CD4-positive, alpha-beta T cell treated with Interleukin-6 at 100 ng/mL for 8 hours (primary cell): ENCODE data around the gene GPR142.

ENCODE experiments used
- DNase-seq: peaks from one replicate; pipeline ENCODE4 v3.0.0-alpha.2; 2020; ENCODE audit warnings: mixed read lengths, low spot score

Gene GPR142

GRCh38 chr17:74367206-74367605 lies at the start of gene GPR142:
TSS of gene GPR142 (plus strand) at chr17:74367506. CDS start at chr17:74369541, 2,035 bp downstream.
- no peak for DNase-seq

DNA sequence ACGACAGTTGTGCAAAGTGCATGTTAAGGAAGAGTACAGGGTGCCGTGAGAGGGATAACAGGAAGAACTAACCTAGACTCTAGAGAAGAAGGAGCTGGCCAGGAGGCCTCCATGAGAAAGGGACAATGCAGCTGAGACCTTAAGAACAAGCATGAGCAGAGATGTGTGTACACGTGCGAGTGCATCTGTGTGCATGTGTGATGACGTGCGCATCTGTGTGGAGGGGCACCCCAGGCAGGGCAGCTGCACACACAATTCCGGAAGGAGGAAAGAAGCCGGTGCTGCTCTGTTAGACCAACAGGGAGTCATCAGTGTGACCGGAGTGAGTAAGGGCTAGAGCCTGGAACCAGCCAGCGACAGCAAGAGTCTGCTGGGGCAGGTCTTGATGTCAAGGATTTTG lies 48.9 kb upstream of the GPR142 start:
- DNase-seq, result no peak

GRCh38 chr17:74324521-74324920 lies 42.8 kb upstream of the GPR142 start:
- DNase-seq, result no peak

- no peak for DNase-seq
These were observed 41.9 kb upstream of the GPR142 start for GRCh38 chr17:74325376-74325742.

- DNase-seq, result peak; percentile 49
These were observed 41.4 kb upstream of the GPR142 start, which contains the start of gene KIF19 for GRCh38 chr17:74325743-74326379. TSS of gene KIF19 (plus strand) at chr17:74326226. CDS start at chr17:74326350, 124 bp downstream.

GRCh38 chr17:74326506-74326905 lies 40.8 kb upstream of the GPR142 start:
- no peak for DNase-seq

- no peak for DNase-seq
These were observed 38.8 kb upstream of the GPR142 start for GRCh38 chr17:74328487-74328886.

- DNase-seq, result no peak
These were observed 37.9 kb upstream of the GPR142 start for GRCh38 chr17:74329378-74329777.

- DNase-seq, result no peak
These were observed 36.9 kb upstream of the GPR142 start for GRCh38 chr17:74330446-74330845.

GRCh38 chr17:74332017-74332650 lies 35.2 kb upstream of the GPR142 start:
- DNase-seq, result no peak

GRCh38 chr17:74332763-74333283 lies 34.5 kb upstream of the GPR142 start:
- no peak for DNase-seq

GRCh38 chr17:74334393-74335039 lies 32.8 kb upstream of the GPR142 start:
- DNase-seq, result no peak

GRCh38 chr17:74335529-74336062 lies 31.7 kb upstream of the GPR142 start:
- DNase-seq, result no peak

- DNase-seq, result no peak
These were observed 31.0 kb upstream of the GPR142 start for GRCh38 chr17:74336307-74336706.

DNA sequence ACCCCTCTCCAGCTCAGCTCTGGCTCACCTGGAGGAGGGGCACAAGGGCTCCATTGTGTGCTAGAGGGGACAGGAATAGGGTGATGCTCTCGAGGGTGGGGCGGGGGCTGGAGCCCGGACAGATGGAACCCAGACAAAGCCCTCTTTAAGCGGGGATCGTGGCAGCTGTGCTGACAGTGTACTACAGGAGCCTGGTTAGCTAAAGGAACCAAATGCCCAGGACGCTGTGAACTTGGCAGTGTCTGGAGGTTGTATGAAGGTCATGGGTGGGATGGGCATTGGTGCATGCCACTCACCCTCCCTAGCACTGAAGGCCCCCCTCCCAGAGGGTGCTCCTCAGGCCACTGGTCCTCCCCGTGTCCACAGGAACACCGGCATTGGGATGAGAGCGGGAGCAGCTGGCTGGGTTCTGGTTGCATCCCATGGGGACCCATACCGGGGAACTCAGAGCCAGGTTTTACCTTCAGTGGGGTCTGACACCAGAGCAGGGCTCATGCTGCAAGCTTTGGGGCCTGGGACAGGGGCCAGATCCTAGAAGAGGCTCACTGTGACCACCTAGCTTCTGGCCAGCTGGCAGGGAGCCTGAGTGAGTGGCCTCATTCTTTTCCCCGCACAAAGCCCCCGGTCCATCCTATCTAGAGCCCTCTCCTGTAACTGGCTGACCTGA lies 29.3 kb upstream of the GPR142 start:
- no peak for DNase-seq

GRCh38 chr17:74339537-74340195 lies 27.6 kb upstream of the GPR142 start:
- DNase-seq, result no peak

DNA sequence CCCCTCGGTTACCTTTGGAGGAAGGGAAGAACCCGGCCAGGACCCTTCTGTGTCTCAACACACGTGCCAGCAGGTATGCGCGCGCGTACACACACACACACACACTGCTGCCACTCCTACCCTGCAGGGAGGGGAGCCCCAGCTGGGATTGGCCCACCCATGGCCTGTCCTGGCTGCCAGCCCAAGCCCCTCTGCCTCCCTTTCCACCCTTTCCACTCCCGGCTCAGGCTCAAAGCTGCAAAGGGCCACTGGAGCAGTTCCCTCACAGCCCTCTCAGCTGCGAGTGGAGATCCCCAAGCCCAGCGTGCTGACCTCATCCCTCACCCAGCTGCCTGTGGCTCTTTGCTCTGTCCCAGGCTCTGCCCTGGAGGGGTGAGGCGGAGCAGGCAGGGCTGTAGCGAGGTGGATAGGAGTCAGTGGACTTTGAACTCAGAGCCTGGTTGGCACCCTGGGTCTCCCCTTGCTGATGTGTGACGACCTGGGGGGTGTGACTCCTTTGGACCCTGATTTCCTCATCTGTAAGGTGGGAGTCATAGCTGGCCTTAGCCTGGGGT lies 26.8 kb upstream of the GPR142 start:
- DNase-seq, result no peak

GRCh38 chr17:74342224-74342623 lies 25.1 kb upstream of the GPR142 start:
- DNase-seq, result no peak

GRCh38 chr17:74343121-74343520 lies 24.2 kb upstream of the GPR142 start:
- no peak for DNase-seq

DNA sequence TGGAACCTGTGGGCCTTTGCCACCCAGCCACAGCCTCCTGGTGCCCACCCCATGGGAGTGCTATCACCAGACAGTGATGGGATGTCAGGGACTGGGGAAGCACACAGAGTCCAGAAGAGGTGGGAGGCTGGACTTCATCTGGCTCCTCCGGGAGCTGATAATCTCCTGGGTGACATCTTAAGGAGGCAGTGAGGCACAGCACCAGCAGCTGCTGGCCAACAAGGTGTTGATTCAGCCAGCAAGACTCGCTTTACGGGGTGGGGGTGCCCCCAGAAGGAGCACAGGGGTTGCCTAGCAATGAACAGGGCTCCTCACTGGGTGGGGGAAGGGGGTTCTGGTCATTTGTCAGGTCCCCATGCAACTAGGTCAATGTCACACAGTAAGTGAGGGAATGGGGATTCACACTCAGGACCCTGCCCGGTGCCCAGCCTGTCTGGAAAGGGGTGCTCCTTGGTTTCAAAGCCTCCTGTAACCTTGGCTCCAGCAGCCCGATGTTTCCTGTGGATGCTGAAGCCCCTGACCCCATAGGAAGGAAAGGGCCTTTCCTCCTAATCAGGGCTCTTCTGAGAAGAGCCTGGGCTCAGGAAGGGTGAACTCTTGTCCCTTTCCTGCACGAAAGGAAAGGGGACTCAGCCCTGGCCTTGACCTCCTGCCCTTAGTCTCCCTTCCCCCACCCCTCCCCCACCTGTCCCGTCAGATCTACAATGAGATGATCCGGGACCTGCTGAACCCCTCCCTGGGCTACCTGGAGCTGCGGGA lies 23.6 kb upstream of the GPR142 start:
- no peak for DNase-seq

DNA sequence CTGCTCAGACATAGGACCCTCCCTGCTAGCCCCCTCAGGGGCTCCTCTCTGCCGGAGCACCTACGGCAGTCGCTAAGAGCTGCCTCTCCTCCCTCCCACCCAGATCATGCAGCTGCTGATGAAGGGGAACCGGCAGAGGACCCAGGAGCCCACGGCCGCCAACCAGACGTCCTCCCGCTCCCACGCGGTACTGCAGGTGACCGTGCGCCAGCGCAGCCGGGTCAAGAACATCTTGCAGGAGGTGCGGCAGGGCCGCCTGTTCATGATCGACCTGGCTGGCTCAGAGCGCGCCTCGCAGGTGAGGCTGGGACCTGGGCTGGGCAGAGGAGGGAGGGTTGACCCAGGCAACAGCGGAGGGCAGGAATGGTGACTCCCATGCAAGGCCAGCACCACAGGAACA lies 22.6 kb upstream of the GPR142 start:
- no peak for DNase-seq
